ENCODE data around the gene SHISA2. TPM values are rescaled to one million over a fixed set of nuclear protein-coding genes. Genes with fewer than 3 reads are reported as not detected.

Gene SHISA2
- total RNA-seq = under 0.01 TPM in 2 replicates

GRCh38 chr13:26051657-26052311 is at the start of gene SHISA2:
Gene SHISA2 (minus strand): TSS chr13:26052016. CDS start chr13:26050975, 1,041 bp downstream.

Other genes with a start within 250 kb of the SHISA2 start
- gene RNF6, start 170.3 kb upstream of the SHISA2 start, total RNA-seq = 40.7 and 43.7 TPM in 2 replicates
- gene CDK8, start 202.1 kb upstream of the SHISA2 start, total RNA-seq = 15.4 and 20.5 TPM in 2 replicates